BJ (cell line): ENCODE results near the gene PRR12. TPM values are rescaled to one million over a fixed set of nuclear protein-coding genes. Genes with fewer than 3 reads are reported as not detected.

Experiments
- CTCF ChIA-PET: fragments of 350-600 bp; formaldehyde crosslinking; extraction: SDS; loops from one replicate; lab custom pipeline; 2021; ENCODE audit warnings: antibody characterized with exemption, inconsistent platforms; lab: Yijun Ruan, JAX
- POLR2A ChIA-PET: fragments of 300-600 bp; sonication (Branson Sonifier 250); formaldehyde crosslinking; extraction: SDS; loops from one replicate; lab custom pipeline; 2021; ENCODE audit warnings: antibody characterized with exemption; lab: Charles Lee
- DNase-seq: peaks from one replicate; pipeline ENCODE4 v3.0.0-alpha.2; 2011; ENCODE audit warnings: low read depth
- H3K27me3 ChIP-seq: 2 replicates; pipeline ENCODE4 v1.6.0; 2011; ENCODE audit warnings: low read length; ENCODE audit not compliant: control insufficient read depth, insufficient read depth
- H3K36me3 ChIP-seq: 2 replicates; pipeline ENCODE4 v1.5.1; 2011; ENCODE audit warnings: low read length; ENCODE audit not compliant: control insufficient read depth, insufficient read depth
- H3K4me3 ChIP-seq: 2 replicates; pipeline ENCODE4 v1.5.1; 2011; ENCODE audit warnings: low read depth, mild to moderate bottlenecking, control low read depth, low read length
- CTCF ChIP-seq: IDR thresholded peaks from 2 replicates; pipeline ENCODE4 v1.5.1; 2011; ENCODE audit warnings: low read depth, mild to moderate bottlenecking, control low read depth, inconsistent platforms, low read length, moderate library complexity; ENCODE audit not compliant: insufficient read depth
- polyA plus RNA-seq: library from polyadenylated mRNA; depleted of rRNA; stranded (reverse); fragments of >200 nt; gene quantifications from 2 replicates; pipeline ENCODE4 v1.2.3, GENCODE V29; 2011

PRR12 gene
- polyA plus RNA-seq, 1 experiment, result 0.42 TPM

GRCh38 chr19:49553451-49554271 lies 37.3 kb upstream of the PRR12 start:
- CTCF ChIA-PET, result interaction anchor here (0.6 to 10.6 kb wide), 3 partner anchors 16 to 496 kb away, joined by 3 to 151 read pairs (median 11); no protein-coding TSS in a partner anchor
- no peaks in the 10 kb centered on the region for H3K27me3 ChIP-seq
- no peak overlapping the region for H3K4me3 ChIP-seq
- no peak for TF ChIP-seq CTCF
- H3K36me3 ChIP-seq, result peaks cover 25% of the 10 kb centered on the region
- POLR2A ChIA-PET, result no interaction called here
- DNase-seq, result no peak

- ChIA-PET POLR2A (no interaction called here), CTCF (interaction anchor here (10.6 kb wide), 1 partner anchor 49 kb away, joined by 151 read pairs; no protein-coding TSS in a partner anchor)
- no peak for DNase-seq
- peaks cover 33% of the 10 kb centered on the region for H3K36me3 ChIP-seq
- no peak overlapping the region for H3K4me3 ChIP-seq
- no peak for TF ChIP-seq CTCF
- H3K27me3 ChIP-seq, result no peaks in the 10 kb centered on the region
These were observed 36.2 kb upstream of the PRR12 start for GRCh38 chr19:49554701-49555181.

GRCh38 chr19:49555600-49556411 lies 35.2 kb upstream of the PRR12 start:
- CTCF ChIA-PET, result interaction anchor here (7.6 kb wide), 1 partner anchor 14 kb away, joined by 55 read pairs; no protein-coding TSS in a partner anchor
- no peak overlapping the region for H3K4me3 ChIP-seq
- DNase-seq, result no peak
- POLR2A ChIA-PET, result no interaction called here
- H3K36me3 ChIP-seq, result peaks cover 41% of the 10 kb centered on the region
- H3K27me3 ChIP-seq, result no peaks in the 10 kb centered on the region
- no peak for TF ChIP-seq CTCF

- TF ChIP-seq CTCF, result no peak
- DNase-seq, result no peak
- H3K4me3 ChIP-seq, result no peak overlapping the region
- peaks cover 41% of the 10 kb centered on the region for H3K36me3 ChIP-seq
- CTCF ChIA-PET, result interaction anchor here (1.4 to 7.6 kb wide), 2 partner anchors 10 to 13 kb away, joined by 5 to 55 read pairs; no protein-coding TSS in a partner anchor
- H3K27me3 ChIP-seq, result no peaks in the 10 kb centered on the region
- POLR2A ChIA-PET, result no interaction called here
These were observed 34.3 kb upstream of the PRR12 start for GRCh38 chr19:49556412-49557398.
